Body of pancreas (tissue), 4 donors: ENCODE measurements around the gene CLDN7. TPM values are rescaled to one million over a fixed set of nuclear protein-coding genes. Genes with fewer than 3 reads are reported as not detected.

Source experiments
- ATAC-seq: fragments of 150-250 bp; one replicate; pipeline ENCODE4 v1.9.1; 2016
- DNase-seq, 4 donors: peaks; one replicate each; pipeline ENCODE4 v3.0.0-alpha.2; 2019
- H3K27ac ChIP-seq, 4 donors: fragments of 200-600 bp; sonication (generic); 1 replicate in 3 of 4; 2 replicates in 1 of 4; pipeline versions ENCODE4 v1.5.1 to v1.6.1; 2016 to 2019; ENCODE audit warnings: mild to moderate bottlenecking in 1 of 4, mixed read lengths in 1 of 4, moderate library complexity in 1 of 4
- H3K27me3 ChIP-seq, 2 donors: fragments of 200-600 bp; sonication (generic); one replicate each; pipeline ENCODE4 v1.6.0; 2016; ENCODE audit warnings: mild to moderate bottlenecking in 1 of 2
- H3K36me3 ChIP-seq, 2 donors: fragments of 200-600 bp; sonication (generic); replicated peaks in 1 of 2; 2 replicates each; pipeline ENCODE4 v1.5.1; 2016; ENCODE audit warnings: low read depth in 2 of 2; ENCODE audit not compliant: insufficient read depth in 1 of 2
- H3K4me1 ChIP-seq: fragments of 200-600 bp; sonication (generic); one replicate; pipeline ENCODE4 v1.6.0; 2016
- H3K4me3 ChIP-seq, 2 donors: fragments of 200-600 bp; sonication (generic); 1 replicate in 1 of 2; 2 replicates in 1 of 2; pipeline ENCODE4 v1.5.1; 2016 to 2019
- H3K9me3 ChIP-seq, 3 donors: fragments of 200-600 bp; sonication (generic); 1 replicate in 2 of 3; 2 replicates in 1 of 3; pipeline ENCODE4 v1.5.1; 2016
- POLR2A ChIP-seq, 3 donors: fragments of 450-650 bp; IDR thresholded peaks; one replicate each; pipeline ENCODE4 v1.6.1; 2016; ENCODE audit warnings: antibody characterized with exemption in 3 of 3, mild to moderate bottlenecking in 2 of 3
- WGBS, 2 donors: methylation state at CpG; one replicate each; pipeline ENCODE4 v1.1.5; 2017; 5-methylcytosine and 5-hydroxymethylcytosine counted together
- intact Hi-C: fragments of 100-400 bp; cut with DNase I; formaldehyde crosslinking; loops from one replicate; pipeline ENCODE4 v1.15.1; 2023
- total RNA-seq, 2 donors: library from RNA; depleted of rRNA; stranded (reverse); fragments of >200 nt; gene quantifications; one replicate each; pipeline ENCODE4 v1.1.0, GENCODE V29; 2016
- TF ChIP-seq, protein P1 (sequence below), 7 experiments: fragments of 450-650 bp in 4 of 7; fragments of 200-600 bp in 3 of 7; sonication (generic) in 3 of 7; IDR thresholded peaks; one replicate each; pipeline ENCODE4 v1.5.1; 2016 to 2019; ENCODE audit warnings: antibody characterized with exemption in 7 of 7

The CLDN7 gene
- total RNA-seq, 2 donors from 2014 or later = 72.9 to 92.3 TPM

DNA sequence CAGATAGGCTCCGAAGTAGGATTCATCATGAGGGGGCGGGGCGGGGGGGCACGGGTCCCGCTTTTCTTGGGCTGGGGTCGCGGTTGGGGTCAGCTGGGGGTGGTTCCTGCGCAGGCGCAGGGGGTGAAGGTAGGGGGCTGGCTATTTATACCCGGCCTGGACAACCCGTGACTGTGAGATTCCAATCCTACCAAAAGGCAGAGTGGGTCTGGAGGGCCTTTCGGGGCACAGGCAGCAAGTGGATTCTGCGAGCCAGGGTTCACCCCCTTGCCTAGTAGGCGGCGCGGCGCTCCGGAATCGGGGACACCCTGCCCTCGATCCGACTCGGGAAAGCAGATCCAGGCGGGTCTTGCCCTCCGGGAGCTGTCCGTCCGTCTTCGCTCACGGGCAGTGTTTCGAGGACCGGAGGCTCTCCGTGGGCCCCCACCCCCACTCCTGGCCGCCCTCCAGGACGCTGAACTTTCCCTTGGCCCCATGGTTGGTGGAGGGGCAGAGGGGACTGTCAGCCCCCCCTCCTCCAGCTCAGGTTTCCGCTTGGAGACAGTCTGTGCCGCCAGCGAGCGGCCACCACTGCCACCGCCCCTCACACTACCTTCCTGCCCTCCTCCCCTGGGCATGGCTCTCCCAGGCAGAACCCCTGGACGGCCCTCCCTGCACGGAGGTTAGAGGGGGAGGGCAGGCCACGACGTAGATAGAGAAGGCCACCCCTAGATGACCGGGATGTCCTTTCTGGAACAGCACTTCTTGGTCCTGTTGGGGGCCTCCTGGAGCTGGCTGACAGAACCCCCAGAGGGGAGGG is 19.9 kb upstream of the CLDN7 start:
- intact Hi-C loops = loop anchor here (10.0 kb wide), 1 partner anchor 217 kb away; no protein-coding TSS in a partner anchor
- no peaks in the 10 kb centered on the region for H3K27me3 ChIP-seq
- no peaks in the 10 kb centered on the region for H3K9me3 ChIP-seq
- peak overlapping the region in 2 of 4 donors; percentile 27 to 79 for H3K27ac ChIP-seq
- peak in 2 of 4 donors; percentile 31 to 34 for DNase-seq
- no peaks in the 10 kb centered on the region for H3K36me3 ChIP-seq
- 11 to 22% methylated on average over 7 to 42 of the region's 43 CpGs for WGBS, 2 donors
- H3K4me3 ChIP-seq = no peak overlapping the region
- no peak for TF ChIP-seq POLR2A (IDR thresholded peaks at IDR 0.05)
- TF ChIP-seq, protein P1, sequence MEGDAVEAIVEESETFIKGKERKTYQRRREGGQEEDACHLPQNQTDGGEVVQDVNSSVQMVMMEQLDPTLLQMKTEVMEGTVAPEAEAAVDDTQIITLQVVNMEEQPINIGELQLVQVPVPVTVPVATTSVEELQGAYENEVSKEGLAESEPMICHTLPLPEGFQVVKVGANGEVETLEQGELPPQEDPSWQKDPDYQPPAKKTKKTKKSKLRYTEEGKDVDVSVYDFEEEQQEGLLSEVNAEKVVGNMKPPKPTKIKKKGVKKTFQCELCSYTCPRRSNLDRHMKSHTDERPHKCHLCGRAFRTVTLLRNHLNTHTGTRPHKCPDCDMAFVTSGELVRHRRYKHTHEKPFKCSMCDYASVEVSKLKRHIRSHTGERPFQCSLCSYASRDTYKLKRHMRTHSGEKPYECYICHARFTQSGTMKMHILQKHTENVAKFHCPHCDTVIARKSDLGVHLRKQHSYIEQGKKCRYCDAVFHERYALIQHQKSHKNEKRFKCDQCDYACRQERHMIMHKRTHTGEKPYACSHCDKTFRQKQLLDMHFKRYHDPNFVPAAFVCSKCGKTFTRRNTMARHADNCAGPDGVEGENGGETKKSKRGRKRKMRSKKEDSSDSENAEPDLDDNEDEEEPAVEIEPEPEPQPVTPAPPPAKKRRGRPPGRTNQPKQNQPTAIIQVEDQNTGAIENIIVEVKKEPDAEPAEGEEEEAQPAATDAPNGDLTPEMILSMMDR (IDR thresholded peaks at IDR 0.05) = no peak
- peaks cover 24% of the 10 kb centered on the region for H3K4me1 ChIP-seq
- ATAC-seq = no peak

DNA sequence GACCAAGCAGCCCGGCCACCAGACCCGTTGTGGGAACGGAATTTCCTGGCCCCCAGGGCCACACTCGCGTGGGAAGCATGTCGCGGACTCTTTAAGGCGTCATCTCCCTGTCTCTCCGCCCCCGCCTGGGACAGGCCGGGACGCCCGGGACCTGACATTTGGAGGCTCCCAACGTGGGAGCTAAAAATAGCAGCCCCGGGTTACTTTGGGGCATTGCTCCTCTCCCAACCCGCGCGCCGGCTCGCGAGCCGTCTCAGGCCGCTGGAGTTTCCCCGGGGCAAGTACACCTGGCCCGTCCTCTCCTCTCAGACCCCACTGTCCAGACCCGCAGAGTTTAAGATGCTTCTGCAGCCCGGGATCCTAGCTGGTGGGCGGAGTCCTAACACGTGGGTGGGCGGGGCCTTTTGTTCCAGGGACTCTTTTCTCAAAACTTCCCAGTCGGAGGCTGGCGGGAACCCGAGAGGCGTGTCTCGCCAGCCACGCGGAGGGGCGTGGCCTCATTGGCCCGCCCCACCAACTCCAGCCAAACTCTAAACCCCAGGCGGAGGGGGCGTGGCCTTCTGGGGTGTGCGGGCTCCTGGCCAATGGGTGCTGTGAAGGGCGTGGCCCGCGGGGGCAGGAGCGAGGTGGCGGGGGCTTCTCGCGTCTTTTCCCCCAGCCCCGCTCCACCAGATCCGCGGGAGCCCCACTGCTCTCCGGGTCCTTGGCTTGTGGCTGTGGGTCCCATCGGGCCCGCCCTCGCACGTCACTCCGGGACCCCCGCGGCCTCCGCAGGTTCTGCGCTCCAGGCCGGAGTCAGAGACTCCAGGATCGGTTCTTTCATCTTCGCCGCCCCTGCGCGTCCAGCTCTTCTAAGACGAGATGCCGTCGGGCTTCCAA is 19.0 kb upstream of the CLDN7 start, which contains the start of gene SLC2A4:
Gene SLC2A4, plus strand, starts transcription at position 645 of the 879 bp plus-strand sequence. Its CDS starts 217 bp downstream, at position 862.
- peak; percentile 89 for ATAC-seq
- H3K9me3 ChIP-seq = no peaks in the 10 kb centered on the region
- H3K36me3 ChIP-seq = no peaks in the 10 kb centered on the region
- H3K27ac ChIP-seq = peak within 1 kb of the TSS; percentile 42 to 79 (median 70)
- H3K4me1 ChIP-seq = peaks cover 24% of the 10 kb centered on the region
- intact Hi-C loops = loop anchor here (10.0 kb wide), 1 partner anchor 217 kb away; no protein-coding TSS in a partner anchor
- DNase-seq = peak; percentile 93 to 97 (median 95)
- 0 to 3% methylated on average over 14 to 71 of the region's 71 CpGs for WGBS, 2 donors
- no peak within 1 kb of the TSS for H3K4me3 ChIP-seq
- no peaks in the 10 kb centered on the region for H3K27me3 ChIP-seq
- no peak for TF ChIP-seq POLR2A (IDR thresholded peaks at IDR 0.05)
- TF ChIP-seq, protein P1 (IDR thresholded peaks at IDR 0.05) = no peak

DNA sequence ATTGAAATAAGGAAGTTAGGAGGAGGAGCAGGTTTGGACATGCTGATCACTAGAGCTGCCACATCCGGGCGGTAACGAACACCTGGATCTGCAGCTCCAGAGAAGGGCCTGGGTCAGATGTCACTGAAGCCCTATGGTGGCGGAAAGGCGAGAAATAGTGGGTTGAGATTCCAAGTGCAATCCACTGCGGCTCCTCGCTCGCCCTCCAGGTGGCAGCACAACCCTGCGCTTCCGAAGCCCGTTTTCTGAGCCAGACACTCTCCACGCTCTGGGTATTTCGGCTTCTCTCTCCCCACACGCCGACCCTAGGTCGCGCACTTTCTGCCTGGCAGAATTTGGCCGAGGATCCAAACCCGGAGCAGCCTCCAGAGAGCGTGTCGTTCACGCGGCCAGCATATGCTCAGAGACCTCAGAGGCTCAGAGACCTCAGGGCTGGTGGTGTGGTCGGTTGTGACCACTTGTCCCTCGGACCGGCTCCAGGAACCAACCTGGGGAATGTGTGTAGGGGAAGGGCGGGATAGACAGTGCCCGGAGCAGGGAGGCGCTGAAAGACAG is 18.3 kb upstream of the CLDN7 start:
- H3K27ac ChIP-seq = peak overlapping the region; percentile 42 to 79 (median 70)
- intact Hi-C loops = loop anchor here (10.0 kb wide), 1 partner anchor 216 kb away; no protein-coding TSS in a partner anchor

DNA sequence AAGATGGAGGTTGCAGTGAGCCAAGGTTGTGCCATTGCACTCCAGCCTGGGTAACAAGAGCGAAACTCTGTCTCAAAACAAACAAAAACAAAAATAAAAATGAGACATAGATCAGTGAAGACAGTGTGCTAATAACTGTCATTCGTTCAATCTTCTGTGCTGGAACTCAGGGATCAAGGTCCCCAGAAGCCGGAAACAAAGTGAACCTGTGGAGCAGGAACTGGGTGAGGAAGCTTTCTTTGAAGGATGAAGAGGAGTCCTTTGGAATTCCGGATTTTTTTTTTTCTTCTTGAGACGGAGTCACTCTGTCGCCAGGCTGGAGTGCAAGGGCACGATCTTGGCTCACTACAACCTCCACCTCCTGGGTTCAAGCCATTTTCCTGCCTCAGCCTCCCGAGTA is 17.2 kb upstream of the CLDN7 start:
- H3K27me3 ChIP-seq = no peaks in the 10 kb centered on the region
- intact Hi-C loops = no loop called here
- H3K27ac ChIP-seq = no peak overlapping the region
- no peak for TF ChIP-seq POLR2A (IDR thresholded peaks at IDR 0.05)
- TF ChIP-seq, protein P1 (IDR thresholded peaks at IDR 0.05) = no peak
- H3K36me3 ChIP-seq = no peaks in the 10 kb centered on the region
- H3K9me3 ChIP-seq = no peaks in the 10 kb centered on the region
- no peak for ATAC-seq
- no peak for DNase-seq
- H3K4me1 ChIP-seq = peaks cover 24% of the 10 kb centered on the region
- WGBS, 2 donors = 81 to 85% methylated on average over 8 of the region's 8 CpGs
- H3K4me3 ChIP-seq = no peak overlapping the region

More for the DNA sequence above, 18.3 kb upstream of the CLDN7 start:
- H3K9me3 ChIP-seq = no peaks in the 10 kb centered on the region
- H3K27me3 ChIP-seq = no peaks in the 10 kb centered on the region
- no peak overlapping the region for H3K4me3 ChIP-seq
- H3K4me1 ChIP-seq = peaks cover 24% of the 10 kb centered on the region
- no peak for TF ChIP-seq POLR2A (IDR thresholded peaks at IDR 0.05)
- TF ChIP-seq, protein P1 (IDR thresholded peaks at IDR 0.05) = peak; percentile 82 to 98 (median 97)
- no peaks in the 10 kb centered on the region for H3K36me3 ChIP-seq
- DNase-seq (peak; percentile 84 to 88 (median 86)), ATAC-seq (peak; percentile 85)
- WGBS, 2 donors = 0 to 1% methylated on average over 17 to 29 of the region's 29 CpGs
